Tibial nerve (tissue), 4 donors: ENCODE data around the gene TPBG. TPM values are rescaled to one million over a fixed set of nuclear protein-coding genes. Genes with fewer than 3 reads are reported as not detected.

Experiments used
- DNase-seq, 2 donors: peaks; one replicate each; pipeline ENCODE4 v3.0.0-alpha.2; 2019; ENCODE audit warnings: low spot score in 2 of 2
- H3K27ac ChIP-seq, 4 donors: fragments of 200-600 bp; sonication (generic) in 3 of 4; one replicate each; pipeline ENCODE4 v1.5.1; 2017 to 2019; ENCODE audit warnings: mild to moderate bottlenecking in 1 of 4
- H3K27me3 ChIP-seq, 2 donors: fragments of 200-600 bp; sonication (generic) in 1 of 2; one replicate each; pipeline versions ENCODE4 v1.5.1 to v1.6.0; 2017 to 2019
- H3K36me3 ChIP-seq, 3 donors: fragments of 200-600 bp; sonication (generic); one replicate each; pipeline ENCODE4 v1.5.1; 2018 to 2019
- H3K4me1 ChIP-seq, 4 donors: fragments of 200-600 bp; sonication (generic) in 3 of 4; one replicate each; pipeline ENCODE4 v1.5.1; 2017 to 2019
- H3K4me3 ChIP-seq, 4 donors: fragments of 200-600 bp; sonication (generic) in 3 of 4; one replicate each; pipeline ENCODE4 v1.5.1; 2017 to 2019; ENCODE audit warnings: mild to moderate bottlenecking in 1 of 4, moderate library complexity in 1 of 4
- H3K9me3 ChIP-seq, 4 donors: fragments of 200-600 bp; sonication (generic) in 3 of 4; one replicate each; pipeline ENCODE4 v1.5.1; 2017 to 2019
- CTCF ChIP-seq, 5 experiments: fragments of 200-600 bp in 3 of 5; fragments of 450-650 bp in 2 of 5; sonication (generic) in 3 of 5; IDR thresholded peaks; one replicate each; pipeline ENCODE4 v1.5.1; 2016 to 2019; ENCODE audit warnings: antibody characterized with exemption in 5 of 5, mild to moderate bottlenecking in 3 of 5, moderate library complexity in 2 of 5
- EP300 ChIP-seq, 2 donors: sonication (generic); formaldehyde crosslinking; IDR thresholded peaks; one replicate each; pipeline ENCODE4 v1.6.1; 2017; ENCODE audit warnings: antibody characterized with exemption in 2 of 2, mild to moderate bottlenecking in 1 of 2
- POLR2A ChIP-seq, 2 donors: fragments of 450-650 bp; IDR thresholded peaks; one replicate each; pipeline ENCODE4 v1.6.1; 2017; ENCODE audit warnings: antibody characterized with exemption in 2 of 2, mild to moderate bottlenecking in 2 of 2, moderate library complexity in 2 of 2
- WGBS, 2 donors: methylation state at CpG; one replicate each; pipeline ENCODE4 v1.1.5; 2018; 5-methylcytosine and 5-hydroxymethylcytosine counted together
- total RNA-seq, 4 donors: library from RNA; depleted of rRNA; stranded (reverse); fragments of >200 nt; gene quantifications; one replicate each; pipeline ENCODE4 v1.1.0, GENCODE V29; 2016

TPBG gene
- total RNA-seq, 4 donors from 2014 or later, result 12.0 to 15.9 (median 12.6) TPM

- no peaks in the 10 kb centered on the region for H3K36me3 ChIP-seq
- no peak for TF ChIP-seq CTCF (IDR thresholded peaks at IDR 0.05)
- TF ChIP-seq POLR2A (IDR thresholded peaks at IDR 0.05), result no peak
- TF ChIP-seq EP300 (IDR thresholded peaks at IDR 0.05), result no peak
- H3K27ac ChIP-seq, result no peak overlapping the region
- H3K9me3 ChIP-seq, result no peaks in the 10 kb centered on the region
- DNase-seq, result no peak
- H3K27me3 ChIP-seq, result no peaks in the 10 kb centered on the region
- H3K4me1 ChIP-seq, result no peaks in the 10 kb centered on the region
- WGBS, 2 donors, result 14 to 22% methylated on average over 2 of the region's 2 CpGs
- H3K4me3 ChIP-seq, result no peak overlapping the region
Measured at GRCh38 chr6:82331031-82331773, 32.4 kb upstream of the TPBG start.

- no peaks in the 10 kb centered on the region for H3K4me1 ChIP-seq
- no peak overlapping the region for H3K27ac ChIP-seq
- TF ChIP-seq POLR2A (IDR thresholded peaks at IDR 0.05) (no peak), CTCF (IDR thresholded peaks at IDR 0.05) (no peak), EP300 (IDR thresholded peaks at IDR 0.05) (no peak)
- 71 to 100% methylated on average over 1 of the region's 1 CpG for WGBS, 2 donors
- H3K9me3 ChIP-seq, result no peaks in the 10 kb centered on the region
- no peaks in the 10 kb centered on the region for H3K27me3 ChIP-seq
- no peak overlapping the region for H3K4me3 ChIP-seq
- DNase-seq, result no peak
- no peaks in the 10 kb centered on the region for H3K36me3 ChIP-seq
Measured at GRCh38 chr6:82333781-82334180, 29.8 kb upstream of the TPBG start.

GRCh38 chr6:82337688-82338257, 25.8 kb upstream of the TPBG start:
- no peaks in the 10 kb centered on the region for H3K27me3 ChIP-seq
- DNase-seq, result no peak
- H3K9me3 ChIP-seq, result peaks cover 0 to 7% (median 0%) of the 10 kb centered on the region in 4 donors
- no peaks in the 10 kb centered on the region for H3K36me3 ChIP-seq
- 79 to 88% methylated on average over 4 of the region's 4 CpGs for WGBS, 2 donors
- H3K27ac ChIP-seq, result no peak overlapping the region
- no peaks in the 10 kb centered on the region for H3K4me1 ChIP-seq
- no peak overlapping the region for H3K4me3 ChIP-seq
- no peak for TF ChIP-seq POLR2A (IDR thresholded peaks at IDR 0.05)
- TF ChIP-seq EP300 (IDR thresholded peaks at IDR 0.05), result no peak
- TF ChIP-seq CTCF (IDR thresholded peaks at IDR 0.05), result no peak

- no peak for TF ChIP-seq CTCF (IDR thresholded peaks at IDR 0.05)
- TF ChIP-seq EP300 (IDR thresholded peaks at IDR 0.05), result no peak
- TF ChIP-seq POLR2A (IDR thresholded peaks at IDR 0.05), result no peak
- H3K4me3 ChIP-seq, result no peak overlapping the region
- peaks cover 0 to 11% (median 5%) of the 10 kb centered on the region in 4 donors for H3K9me3 ChIP-seq
- no peaks in the 10 kb centered on the region for H3K36me3 ChIP-seq
- no peak overlapping the region for H3K27ac ChIP-seq
- no peaks in the 10 kb centered on the region for H3K27me3 ChIP-seq
- no peak for DNase-seq
- 89 to 92% methylated on average over 6 of the region's 6 CpGs for whole genome bisulfite sequencing, 2 donors
- no peaks in the 10 kb centered on the region for H3K4me1 ChIP-seq
Measured at GRCh38 chr6:82348130-82348529, 15.5 kb upstream of the TPBG start.

GRCh38 chr6:82353848-82354247, 9.8 kb upstream of the TPBG start:
- WGBS, 2 donors, result 69 to 82% methylated on average over 2 of the region's 2 CpGs
- Histone ChIP-seq H3K27ac (no peak overlapping the region), H3K4me1 (no peaks in the 10 kb centered on the region), H3K9me3 (no peaks in the 10 kb centered on the region), H3K4me3 (no peak overlapping the region), H3K36me3 (no peaks in the 10 kb centered on the region), H3K27me3 (no peaks in the 10 kb centered on the region)
- TF ChIP-seq EP300 (IDR thresholded peaks at IDR 0.05), result no peak
- no peak for TF ChIP-seq POLR2A (IDR thresholded peaks at IDR 0.05)
- no peak for TF ChIP-seq CTCF (IDR thresholded peaks at IDR 0.05)
- DNase-seq, result no peak
